ENCODE results near the gene VAMP8.
"Not testable (repeated sequence)": the region's sequence is repeated elsewhere in the genome, so short reads cannot be mapped to it uniquely, and the experiment has no call there.

Gene VAMP8

DNA sequence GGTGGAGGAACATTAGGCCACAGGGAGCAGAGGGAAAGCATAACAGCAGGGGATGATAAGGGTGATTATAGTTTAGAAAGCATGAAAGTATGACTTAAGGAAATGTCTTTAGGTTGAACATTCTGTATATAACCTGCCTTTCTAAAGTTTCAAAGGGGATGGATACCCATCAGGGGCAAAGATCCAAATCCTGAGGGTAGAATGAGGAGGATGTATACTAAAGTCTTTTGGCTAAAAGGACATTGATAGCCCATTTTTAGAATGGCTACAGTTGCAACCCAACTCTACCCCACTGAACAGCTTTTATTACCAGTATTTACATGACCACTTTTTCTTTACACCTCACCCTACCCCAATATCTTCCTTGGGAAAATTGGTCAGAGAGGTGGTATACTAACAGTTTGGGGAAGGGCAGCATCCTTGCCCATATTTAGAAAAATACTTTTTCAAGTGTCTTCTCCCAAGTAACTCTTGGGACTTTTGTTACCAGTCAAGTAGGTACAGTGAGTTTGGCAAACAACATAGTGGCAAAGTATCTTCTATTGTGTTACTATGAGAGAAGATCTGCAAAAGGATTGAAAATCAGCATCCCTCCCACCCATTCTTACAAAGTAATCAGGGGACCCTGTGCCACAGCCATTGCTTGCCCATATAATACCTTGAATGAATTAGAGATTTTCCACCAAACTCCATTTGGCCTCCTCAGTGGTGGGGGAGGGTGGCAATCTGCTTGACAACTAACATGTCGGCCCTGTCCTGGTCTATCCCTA, 30.1 kb upstream of the VAMP8 start:
- no peak for DNase-seq (ENCODE audit: low spot score)

DNA sequence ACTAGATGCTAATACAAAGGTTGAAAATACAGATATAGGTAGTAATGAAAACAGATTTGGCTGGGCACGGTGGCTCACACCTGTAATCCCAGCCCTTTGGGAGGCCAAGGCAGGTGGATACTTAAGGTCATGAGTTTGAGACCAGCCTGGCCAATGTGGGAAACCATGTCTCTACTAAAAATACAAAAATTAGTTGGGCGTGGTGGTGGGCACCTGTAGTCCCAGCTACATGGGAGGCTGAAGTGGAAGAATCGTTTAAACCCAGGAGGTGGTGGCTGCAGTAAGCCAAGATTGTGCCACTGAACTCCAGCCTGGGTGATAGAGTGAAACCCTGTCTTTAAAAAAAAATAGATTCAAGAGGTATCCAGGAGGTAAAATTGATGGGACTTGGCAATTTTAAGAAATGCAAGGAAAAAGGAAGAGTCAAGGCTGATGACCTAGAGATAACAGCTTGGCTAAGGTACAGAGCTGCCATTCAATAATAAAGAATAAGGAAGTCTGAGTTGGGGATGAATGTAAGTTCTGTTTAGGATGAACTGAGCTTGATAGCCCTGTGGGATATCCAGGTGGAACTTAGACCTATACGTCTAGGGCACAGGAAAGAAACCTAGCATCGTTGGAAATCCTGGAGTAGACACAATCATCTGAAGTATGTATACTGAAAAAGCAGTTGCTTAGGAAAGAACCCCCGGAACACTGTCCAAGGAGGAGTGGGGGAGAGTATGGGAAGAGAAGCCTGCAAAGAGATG, 29.4 kb upstream of the VAMP8 start:
- no peak for DNase-seq (ENCODE audit: low spot score)

DNA sequence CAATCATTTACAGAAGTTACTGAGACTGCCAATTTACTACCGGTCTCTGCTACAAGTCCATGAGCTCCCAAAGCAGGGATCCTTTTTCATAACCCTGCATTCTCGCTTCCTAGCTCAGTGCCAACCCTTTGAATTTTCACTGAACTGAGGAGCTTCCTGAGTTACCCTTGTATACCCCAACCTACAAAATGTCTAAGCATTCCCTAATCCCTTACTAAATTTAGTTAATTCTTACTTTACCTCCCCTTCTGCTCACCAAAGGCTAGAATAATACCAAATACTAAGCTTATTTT, 28.8 kb upstream of the VAMP8 start:
- DNase-seq (ENCODE audit: low spot score) = no peak

DNA sequence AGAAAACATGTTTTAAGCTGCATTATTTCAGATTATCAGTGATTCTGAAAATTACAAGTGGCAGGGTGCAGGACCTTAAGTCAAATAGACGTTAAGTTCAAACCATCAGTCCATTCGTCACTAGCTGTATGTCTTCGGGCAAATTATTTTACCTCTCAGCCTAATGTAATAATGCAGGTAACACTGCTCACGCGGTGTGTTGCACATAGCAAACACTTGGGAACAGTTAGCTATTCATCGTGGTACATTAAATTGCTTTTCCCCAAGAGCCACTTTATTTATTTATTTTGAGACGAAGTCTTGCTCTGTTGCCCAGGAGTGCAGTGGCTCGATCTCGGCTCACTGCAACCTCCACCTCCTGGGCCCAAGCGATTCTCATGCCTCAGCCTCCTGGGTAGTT, 28.3 kb upstream of the VAMP8 start:
- DNase-seq (ENCODE audit: low spot score) = no peak

DNA sequence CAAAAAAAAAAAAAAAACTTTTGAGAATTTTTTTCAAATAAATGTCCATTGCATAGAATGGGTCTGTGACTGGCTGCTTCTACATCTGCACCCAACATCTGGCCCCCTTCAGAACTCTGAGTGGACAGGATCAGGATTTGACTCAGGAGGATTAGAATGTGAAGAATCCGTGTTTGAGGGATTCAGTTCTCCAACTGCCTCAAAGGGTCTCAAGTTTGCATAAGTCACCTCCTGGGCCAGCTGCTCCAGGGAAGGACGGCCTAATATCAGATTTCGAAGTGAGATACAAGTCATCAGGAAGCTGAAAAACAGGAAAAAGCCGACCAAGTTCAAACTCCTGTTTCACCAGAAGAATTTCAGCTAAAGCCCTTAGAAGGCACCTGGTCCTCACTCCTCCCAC, 27.6 kb upstream of the VAMP8 start:
- peak; percentile 85 for DNase-seq (ENCODE audit: low spot score)

DNA sequence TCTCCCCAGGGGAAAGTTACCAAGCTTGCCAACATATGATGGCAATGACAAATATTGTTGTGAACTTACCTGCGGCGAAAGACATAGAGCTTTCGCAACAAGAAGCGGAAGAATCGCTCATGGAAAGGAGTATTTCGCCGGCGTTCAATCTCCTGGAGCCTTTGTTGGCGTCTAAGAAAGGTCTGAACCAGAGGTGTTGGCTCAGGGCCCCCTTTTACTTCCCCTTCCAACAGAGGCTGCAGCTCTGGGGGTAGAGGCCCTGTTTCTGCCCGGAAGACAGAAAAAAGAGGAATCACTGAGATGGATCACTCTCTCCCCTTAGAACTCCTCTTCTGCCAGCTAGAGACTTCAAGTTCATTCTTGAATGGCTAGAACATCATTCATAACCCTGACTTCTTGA, 26.9 kb upstream of the VAMP8 start:
- no peak for DNase-seq (ENCODE audit: low spot score)

DNA sequence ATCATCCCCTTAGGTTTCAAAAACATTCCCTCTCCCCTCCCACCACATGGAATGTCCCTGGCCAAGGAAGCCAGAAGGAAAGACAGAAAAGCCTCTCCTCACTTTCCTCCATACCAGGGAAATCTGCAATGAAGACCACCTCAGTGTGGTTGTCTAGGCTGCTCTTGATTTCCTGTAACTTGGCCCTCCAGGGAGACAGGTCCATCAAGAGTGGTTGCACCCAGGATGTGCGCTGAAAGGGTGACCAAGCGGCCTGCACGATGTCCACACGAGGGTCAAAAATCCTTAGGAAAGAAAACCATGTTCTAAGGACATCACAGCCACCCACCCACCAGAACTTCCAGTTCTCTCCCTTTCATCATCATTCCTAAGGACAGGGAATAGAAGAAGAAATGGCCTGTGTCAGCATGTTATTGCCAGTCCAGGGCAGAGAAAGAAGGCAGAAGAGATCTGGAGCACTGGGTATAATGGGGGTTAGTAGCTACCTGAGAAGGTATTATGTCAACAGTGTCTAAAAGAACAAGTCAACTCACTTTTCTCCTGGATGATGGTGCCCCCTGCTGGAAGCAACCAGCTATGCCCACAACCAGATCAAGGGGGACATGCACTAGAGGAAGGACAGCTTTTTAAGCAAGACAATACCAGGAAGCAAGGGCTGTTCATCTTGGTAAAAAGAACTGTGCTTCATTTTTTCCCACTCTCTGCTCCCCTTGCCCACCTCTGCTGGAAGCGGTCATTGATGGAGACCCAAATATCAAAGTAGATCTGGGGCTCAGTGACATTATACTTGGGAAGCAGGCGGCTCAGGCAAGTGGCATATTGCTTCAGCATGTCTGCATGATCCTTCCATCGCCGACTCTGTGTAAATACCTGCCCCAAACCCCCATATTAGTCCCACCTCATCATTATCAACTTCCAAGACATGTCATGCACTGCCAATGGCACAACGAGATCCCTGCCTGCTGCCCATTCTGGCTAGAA, 25.4 kb upstream of the VAMP8 start:
- DNase-seq (ENCODE audit: low spot score) = peak; percentile 56

DNA sequence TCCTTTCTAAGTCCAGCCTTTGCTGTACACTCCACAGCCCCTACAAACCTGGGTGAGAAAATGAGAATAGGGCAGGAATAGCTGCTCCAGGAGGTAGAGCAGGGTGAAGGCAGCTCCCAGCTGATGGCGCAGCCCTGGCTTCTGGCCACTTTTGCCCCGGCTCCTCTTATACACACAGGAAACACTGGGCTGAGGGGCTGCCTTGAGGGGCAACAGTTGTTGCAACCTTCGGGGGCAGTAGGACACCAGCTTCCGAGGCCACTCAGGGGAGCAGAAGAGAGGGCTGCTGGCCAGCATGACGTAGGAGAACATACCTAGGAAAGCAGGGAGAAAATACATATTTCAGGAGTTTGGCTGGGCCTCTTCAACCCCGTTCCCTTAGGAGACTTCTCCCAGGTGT, 24.2 kb upstream of the VAMP8 start:
- DNase-seq (ENCODE audit: low spot score) = no peak

DNA sequence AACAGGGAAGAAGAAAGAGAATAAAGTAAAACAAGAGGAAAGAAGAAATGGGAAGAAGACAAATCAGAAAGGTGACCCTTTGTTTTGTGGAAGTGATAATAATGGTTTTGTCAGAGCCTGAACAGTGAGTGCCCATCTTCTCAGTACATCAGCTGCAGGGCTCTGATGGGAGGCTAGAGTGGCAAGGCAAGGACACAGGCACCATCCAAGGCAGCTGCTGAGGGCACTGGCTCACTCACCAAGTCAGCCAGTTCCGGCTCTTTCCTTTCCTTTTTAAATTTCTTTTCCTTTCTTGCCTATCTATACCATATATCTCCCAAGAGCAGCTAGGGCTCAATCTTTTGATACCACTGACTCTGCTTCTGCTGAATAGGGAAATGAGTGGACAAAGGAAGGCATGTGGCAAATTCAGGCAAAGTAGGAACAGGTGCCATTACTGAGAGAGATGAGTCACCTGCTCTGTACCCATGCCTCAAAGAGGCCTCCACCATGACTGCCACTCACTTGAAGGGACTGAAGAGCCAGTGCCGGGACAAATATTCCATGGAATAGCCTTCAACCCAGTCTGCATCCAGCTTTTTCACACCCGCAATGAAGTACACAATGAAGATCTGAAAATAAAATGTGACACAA, 22.3 kb upstream of the VAMP8 start:
- no peak for DNase-seq (ENCODE audit: low spot score)

DNA sequence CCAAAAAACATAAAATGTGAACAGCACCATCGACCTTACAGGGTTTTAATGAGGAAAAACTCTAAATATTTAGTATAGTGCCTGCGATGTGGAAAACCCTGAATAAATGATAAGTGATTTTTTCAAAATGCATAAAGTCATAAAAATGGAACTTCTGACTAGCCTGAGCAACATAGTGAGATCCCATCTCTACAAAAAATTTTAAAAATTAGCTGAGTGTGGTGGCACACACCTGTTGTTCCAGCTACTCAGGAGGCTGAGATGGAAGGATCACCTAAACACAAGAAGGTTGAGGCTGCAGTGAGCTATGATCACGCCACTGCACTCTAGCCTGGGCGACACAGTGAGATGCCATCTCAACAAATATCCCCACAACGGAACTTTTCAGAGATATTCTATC, 20.3 kb upstream of the VAMP8 start:
- no peak for DNase-seq (ENCODE audit: low spot score)

DNA sequence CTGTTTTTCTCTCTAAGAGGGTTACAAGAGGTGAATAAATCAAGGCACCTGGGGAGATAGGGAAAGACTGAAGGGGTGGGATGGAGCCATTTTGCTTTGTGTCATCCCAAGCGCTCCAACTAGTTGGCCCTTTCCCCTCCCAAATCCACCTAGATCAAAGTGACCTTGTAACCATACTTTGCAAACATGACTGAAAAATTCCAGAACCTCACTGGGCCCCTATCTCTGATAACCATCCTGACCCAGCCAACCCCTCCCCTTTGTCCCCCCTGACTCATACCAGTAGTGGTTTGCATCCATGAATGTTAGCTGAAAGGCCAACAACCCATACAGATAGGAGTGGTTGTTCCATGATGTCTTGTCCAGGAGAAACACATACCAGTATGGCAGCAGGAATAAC, 19.2 kb upstream of the VAMP8 start:
- no peak for DNase-seq (ENCODE audit: low spot score)

DNA sequence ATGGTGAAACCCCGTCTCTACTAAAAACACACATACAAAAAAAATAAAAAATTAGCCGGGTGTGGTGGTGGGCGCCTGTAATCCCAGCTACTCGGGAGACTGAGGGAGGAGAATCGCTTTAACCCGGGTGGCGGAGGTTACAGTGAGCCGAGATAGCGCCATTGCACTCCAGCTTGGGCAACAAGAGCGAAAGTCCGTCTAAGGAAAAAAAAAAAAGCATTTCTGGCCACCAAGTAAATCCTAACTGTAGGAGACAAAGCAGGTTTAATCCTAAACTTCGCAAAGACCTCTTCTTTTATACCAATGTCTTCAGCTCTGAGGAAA, 17.0 kb upstream of the VAMP8 start:
- not testable (repeated sequence) for DNase-seq (ENCODE audit: low spot score)

DNA sequence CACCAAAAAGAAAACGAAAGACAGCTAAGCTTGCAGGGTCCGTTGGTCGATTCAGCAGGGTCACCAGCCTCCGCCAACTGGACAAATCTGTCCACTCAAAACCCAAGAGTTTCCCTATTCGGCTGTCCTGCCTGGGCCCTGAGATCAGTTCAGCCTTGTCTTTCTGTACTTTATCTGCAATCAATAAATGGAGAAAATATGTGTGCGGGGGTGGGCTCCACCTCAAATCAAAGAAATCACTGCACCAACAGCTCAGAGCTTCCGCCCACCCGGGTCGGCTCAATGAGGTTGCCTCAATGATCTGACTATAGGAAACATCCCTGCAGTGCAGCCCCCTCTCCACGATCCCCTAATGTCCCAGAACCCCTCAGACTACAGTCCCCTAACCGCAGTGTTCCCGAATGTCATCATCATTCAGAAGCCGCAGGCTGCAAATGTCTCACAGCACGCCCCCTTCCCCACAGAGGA, 16.5 kb upstream of the VAMP8 start:
- peak; percentile 12 for DNase-seq (ENCODE audit: low spot score)

DNA sequence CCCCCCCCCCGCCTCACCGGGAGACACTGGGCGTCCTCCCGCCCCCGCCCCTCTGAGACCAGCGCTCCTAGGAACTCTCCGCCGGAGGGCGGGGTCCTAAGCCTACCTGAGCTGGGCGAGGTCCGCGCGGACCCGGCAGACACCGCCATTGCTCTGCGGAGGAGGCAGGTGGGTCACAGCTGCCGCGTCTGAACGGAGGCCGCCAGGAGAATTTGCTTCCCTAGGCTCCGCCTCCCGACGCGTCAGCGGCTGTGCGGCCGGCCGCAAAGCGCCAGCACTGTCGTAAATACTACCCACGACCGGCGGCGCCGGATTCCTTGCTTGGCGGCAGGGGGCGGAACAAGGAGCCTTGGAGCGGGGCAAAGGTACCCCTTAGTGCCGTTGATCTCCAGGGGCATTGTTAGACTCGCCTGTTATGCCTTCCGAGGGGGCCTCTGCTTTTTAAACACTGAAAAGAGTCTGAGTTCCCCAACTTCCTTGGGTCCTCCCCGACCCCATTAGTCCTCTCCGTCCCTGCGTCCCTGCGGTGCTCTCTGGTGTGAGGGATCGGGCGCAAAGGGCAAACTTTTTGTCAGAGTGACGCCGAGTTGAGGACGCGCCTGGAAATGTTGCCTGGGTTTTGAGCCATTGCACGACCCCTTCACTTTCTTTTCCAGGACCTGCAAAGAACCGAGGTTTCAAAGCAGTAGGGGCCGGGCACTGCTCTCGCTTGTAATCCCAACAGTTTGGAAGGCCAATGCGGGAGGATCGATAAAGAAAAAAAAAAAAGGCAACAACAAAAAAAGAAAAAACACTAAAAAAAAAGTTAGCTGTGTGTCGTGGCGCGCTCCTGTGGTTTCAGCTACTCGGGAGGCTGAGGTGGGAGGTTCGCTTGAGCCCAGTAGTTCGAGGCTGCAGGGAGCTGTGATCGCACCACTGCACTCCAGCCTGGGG, 15.8 kb upstream of the VAMP8 start, which contains the start of gene GGCX:
Gene GGCX, minus strand, starts transcription at position 214 of the 933 bp plus-strand sequence. Its CDS starts 65 bp downstream, at position 149.
- DNase-seq (ENCODE audit: low spot score) = peak; percentile 92

DNA sequence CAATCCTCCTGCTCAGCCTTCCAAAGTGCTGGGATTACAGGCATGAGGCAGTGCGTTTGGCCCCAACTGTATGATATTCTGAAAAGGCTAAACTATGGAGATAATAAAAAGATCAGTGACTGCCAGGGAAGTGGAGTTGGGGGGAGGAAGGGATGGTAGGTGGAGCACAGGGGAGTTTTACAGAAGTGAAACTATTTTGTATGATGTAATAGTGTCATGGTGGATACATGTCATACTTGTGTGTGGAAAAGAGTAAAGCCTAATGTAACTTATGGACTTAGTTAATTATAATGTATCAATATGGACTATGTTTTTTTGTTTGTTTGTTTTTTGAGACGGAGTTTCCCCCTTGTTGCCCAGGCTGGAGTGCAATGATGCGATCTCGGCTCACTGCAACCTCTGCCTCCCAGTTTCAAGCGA, 13.2 kb upstream of the VAMP8 start:
- no peak for DNase-seq (ENCODE audit: low spot score)

DNA sequence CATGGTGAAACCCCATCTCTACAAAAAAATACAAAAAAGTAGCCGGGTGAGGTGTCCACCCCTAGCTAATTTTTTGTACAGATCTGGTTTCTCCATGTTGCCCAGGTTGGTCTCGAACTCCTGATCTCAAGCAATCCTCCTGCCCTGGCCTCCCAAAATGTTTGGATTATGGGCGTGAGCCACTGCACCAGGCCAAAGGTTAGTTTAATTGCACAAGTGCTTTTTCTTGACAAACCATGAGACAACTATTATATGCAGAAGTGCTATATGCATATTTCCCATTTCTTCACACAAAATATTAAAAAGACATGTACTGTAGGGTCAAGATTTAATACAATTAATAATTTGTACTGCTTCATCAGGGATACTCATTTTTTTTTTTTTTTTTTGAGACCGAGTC, 11.1 kb upstream of the VAMP8 start:
- DNase-seq (ENCODE audit: low spot score) = no peak

DNA sequence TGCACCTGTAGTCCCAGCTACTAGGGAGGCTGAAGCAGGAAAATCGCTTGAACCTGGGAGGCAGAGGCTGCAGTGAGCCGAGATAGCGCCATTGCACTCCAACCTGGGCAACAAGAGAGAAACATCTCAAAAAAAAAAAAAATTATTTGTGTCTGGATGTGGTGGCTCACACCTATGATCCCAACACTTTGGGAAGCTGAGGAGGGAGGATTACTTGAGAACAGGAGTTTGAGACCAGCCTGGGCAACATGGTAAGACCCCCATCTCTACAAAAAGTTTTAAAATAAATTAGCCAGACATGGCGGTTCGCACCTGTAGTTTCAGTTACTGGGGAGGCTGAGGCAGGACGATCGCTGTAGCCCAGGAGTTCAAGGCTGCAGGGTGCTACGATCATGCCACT, 1.6 kb upstream of the VAMP8 start:
- no peak for DNase-seq (ENCODE audit: low spot score)

DNA sequence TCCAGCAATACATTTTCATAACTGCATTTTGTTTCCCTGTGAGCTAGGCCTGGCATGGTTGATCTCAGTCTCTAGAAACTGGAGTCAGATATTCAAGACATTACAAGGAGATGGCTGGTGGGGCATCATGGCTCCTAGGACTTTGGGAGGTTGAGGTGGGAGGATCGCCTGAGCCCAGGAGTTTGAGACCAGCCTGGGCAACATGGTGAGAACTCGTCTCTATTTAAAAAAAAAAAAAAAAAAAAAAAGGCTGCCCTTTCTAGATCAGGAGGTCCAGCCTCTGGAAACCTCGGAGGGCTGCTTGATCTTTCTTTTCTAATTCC, 362 bp upstream of the VAMP8 start:
- no peak for DNase-seq (ENCODE audit: low spot score)

DNA sequence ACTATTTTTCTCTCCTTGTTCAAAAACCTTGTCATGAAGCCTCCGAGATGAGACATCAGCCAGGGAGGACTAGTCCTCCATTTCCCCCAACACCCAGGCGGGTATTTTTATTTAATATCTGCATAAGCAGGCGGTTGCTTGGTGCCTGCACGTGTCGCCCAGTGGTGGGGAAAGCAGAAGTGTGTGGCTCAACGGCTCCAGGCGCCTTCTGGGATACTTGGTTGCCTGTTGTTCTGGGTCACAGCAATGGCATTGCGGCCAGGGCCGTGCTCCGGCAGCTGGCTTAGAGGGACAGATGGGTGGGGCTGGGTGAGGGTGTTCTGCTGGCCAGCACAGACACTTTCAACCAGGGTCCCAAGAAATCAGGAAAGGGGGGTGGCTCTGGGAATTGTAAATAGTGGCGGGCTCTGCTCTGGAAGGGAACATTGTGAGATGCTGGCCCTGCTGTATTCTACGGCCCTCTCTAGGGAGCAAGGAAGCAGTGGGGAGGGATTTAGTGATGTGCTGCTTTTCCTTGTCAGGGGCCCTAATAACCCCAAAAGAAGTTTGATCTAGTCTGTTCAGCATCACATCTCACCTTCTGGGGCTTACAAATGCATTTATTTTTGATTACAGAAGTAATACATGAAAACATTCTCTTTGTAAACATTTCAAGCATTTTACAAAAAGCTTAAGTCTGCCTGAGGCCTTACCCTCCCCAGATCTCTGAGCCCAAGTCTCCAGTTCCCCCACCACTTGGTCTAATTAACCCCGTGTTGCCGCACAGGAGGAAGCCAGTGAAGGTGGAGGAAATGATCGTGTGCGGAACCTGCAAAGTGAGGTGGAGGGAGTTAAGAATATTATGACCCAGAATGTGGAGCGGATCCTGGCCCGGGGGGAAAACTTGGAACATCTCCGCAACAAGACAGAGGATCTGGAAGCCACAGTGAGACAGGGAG, 1.1 kb downstream of the VAMP8 start:
- no peak for DNase-seq (ENCODE audit: low spot score)

Measured in AG08396 (cell line).